Mammary epithelial cell (primary cell): Measurements from ENCODE around the gene RHBDL3.

Source experiments
- EZH2 ChIP-seq: IDR thresholded peaks from 2 replicates; pipeline ENCODE4 v1.6.1; 2012; ENCODE audit warnings: low read length, inconsistent platforms, borderline replicate concordance
- TF ChIP-seq, protein P1 (sequence below), 2 donors: IDR thresholded peaks in 1 of 2; conservative IDR thresholded peaks in 1 of 2; 2 replicates each; pipeline ENCODE4 v1.5.1; 2011 to 2012; ENCODE audit warnings: inconsistent platforms in 2 of 2, low read length in 2 of 2, mild to moderate bottlenecking in 2 of 2, control low read depth in 1 of 2, low read depth in 1 of 2; ENCODE audit not compliant: insufficient read depth in 1 of 2; ENCODE audit errors: extremely low read depth in 1 of 2

DNA sequence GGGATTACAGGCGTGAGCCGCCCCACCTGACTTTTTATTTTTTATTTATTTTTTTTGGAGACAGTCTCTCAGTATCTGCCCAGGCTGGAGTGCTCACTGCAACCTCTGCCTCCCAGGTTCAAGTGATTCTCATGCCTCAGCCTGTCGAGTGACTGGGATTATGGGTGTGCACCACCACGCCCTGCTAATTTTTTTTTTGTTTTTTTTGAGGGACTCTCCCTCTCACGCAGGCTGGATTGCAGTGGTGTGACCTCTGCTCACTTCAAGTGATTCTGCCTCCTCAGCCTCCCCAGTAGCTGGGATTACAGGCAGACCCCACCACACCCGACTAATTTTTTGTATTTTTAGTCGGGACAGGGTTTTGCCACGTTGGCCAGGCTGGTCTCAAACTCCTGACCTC lies 92.0 kb downstream of the RHBDL3 start:
- TF ChIP-seq, protein P1, sequence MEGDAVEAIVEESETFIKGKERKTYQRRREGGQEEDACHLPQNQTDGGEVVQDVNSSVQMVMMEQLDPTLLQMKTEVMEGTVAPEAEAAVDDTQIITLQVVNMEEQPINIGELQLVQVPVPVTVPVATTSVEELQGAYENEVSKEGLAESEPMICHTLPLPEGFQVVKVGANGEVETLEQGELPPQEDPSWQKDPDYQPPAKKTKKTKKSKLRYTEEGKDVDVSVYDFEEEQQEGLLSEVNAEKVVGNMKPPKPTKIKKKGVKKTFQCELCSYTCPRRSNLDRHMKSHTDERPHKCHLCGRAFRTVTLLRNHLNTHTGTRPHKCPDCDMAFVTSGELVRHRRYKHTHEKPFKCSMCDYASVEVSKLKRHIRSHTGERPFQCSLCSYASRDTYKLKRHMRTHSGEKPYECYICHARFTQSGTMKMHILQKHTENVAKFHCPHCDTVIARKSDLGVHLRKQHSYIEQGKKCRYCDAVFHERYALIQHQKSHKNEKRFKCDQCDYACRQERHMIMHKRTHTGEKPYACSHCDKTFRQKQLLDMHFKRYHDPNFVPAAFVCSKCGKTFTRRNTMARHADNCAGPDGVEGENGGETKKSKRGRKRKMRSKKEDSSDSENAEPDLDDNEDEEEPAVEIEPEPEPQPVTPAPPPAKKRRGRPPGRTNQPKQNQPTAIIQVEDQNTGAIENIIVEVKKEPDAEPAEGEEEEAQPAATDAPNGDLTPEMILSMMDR (conservative IDR thresholded peaks at IDR 0.05 in 1 of 2, IDR thresholded peaks at IDR 0.05 in 1 of 2; ENCODE audit: extremely low read depth in 1 of 2, insufficient read depth in 1 of 2, low read depth in 1 of 2, low read length in 2 of 2): no peak
- no peak for TF ChIP-seq EZH2
